Stimulated activated CD8-positive, alpha-beta memory T cell treated with anti-CD3 and anti-CD28 coated beads, Interleukin-4, amount 100 ng/mL, for 48 hours (primary cell): Measurements from ENCODE around the gene CHST4.

Experiments used
- DNase-seq: peaks from one replicate; pipeline ENCODE4 v3.0.0-alpha.2; 2020

Gene CHST4

GRCh38 chr16:71526111-71526631 lies at the start of gene CHST4:
TSS of gene CHST4 (plus strand) at chr16:71526426. CDS start at chr16:71536678, 10,252 bp downstream.
- DNase-seq = peak; percentile 28

- no peak for DNase-seq
Measured at GRCh38 chr16:71476457-71477124, 49.6 kb upstream of the CHST4 start.

- DNase-seq = no peak
Measured at GRCh38 chr16:71479420-71479819, 46.8 kb upstream of the CHST4 start.

- no peak for DNase-seq
Measured at GRCh38 chr16:71480956-71481355, 45.3 kb upstream of the CHST4 start.

GRCh38 chr16:71482569-71482968 lies 43.7 kb upstream of the CHST4 start:
- DNase-seq = no peak

- DNase-seq = peak; percentile 84
Measured at GRCh38 chr16:71484006-71484893, 42.0 kb upstream of the CHST4 start.

GRCh38 chr16:71489122-71489521 lies 37.1 kb upstream of the CHST4 start, which contains the start of gene ZNF19:
TSS of gene ZNF19 (minus strand) at chr16:71489324. CDS start at chr16:71482114, 7,210 bp downstream.
- no peak for DNase-seq

GRCh38 chr16:71490361-71490760 lies 35.9 kb upstream of the CHST4 start:
- no peak for DNase-seq

GRCh38 chr16:71491054-71491453 lies 35.2 kb upstream of the CHST4 start:
- DNase-seq = no peak

- DNase-seq = no peak
Measured at GRCh38 chr16:71492786-71493185, 33.4 kb upstream of the CHST4 start.

GRCh38 chr16:71493213-71493612 lies 33.0 kb upstream of the CHST4 start:
- DNase-seq = no peak

GRCh38 chr16:71498031-71498430 lies 28.2 kb upstream of the CHST4 start:
- no peak for DNase-seq

- peak; percentile 56 for DNase-seq
Measured at GRCh38 chr16:71499775-71500364, 26.4 kb upstream of the CHST4 start.

GRCh38 chr16:71500964-71501363 lies 25.3 kb upstream of the CHST4 start:
- DNase-seq = no peak

- no peak for DNase-seq
Measured at GRCh38 chr16:71501547-71501946, 24.7 kb upstream of the CHST4 start.

- peak; percentile 32 for DNase-seq
Measured at GRCh38 chr16:71504051-71504450, 22.2 kb upstream of the CHST4 start.

GRCh38 chr16:71504901-71505300 lies 21.3 kb upstream of the CHST4 start:
- DNase-seq = no peak

GRCh38 chr16:71507061-71507460 lies 19.2 kb upstream of the CHST4 start:
- no peak for DNase-seq

- no peak for DNase-seq
Measured at GRCh38 chr16:71513302-71513701, 12.9 kb upstream of the CHST4 start.

GRCh38 chr16:71514476-71514875 lies 11.8 kb upstream of the CHST4 start:
- no peak for DNase-seq

GRCh38 chr16:71515026-71515425 lies 11.2 kb upstream of the CHST4 start:
- DNase-seq = no peak

GRCh38 chr16:71520550-71520949 lies 5.7 kb upstream of the CHST4 start:
- no peak for DNase-seq
